A673 (cell line): ENCODE measurements around the gene KLHL30. TPM values are rescaled to one million over a fixed set of nuclear protein-coding genes. Genes with fewer than 3 reads are reported as not detected.

Experiments used
- BruUV-seq: library from RNA; stranded (reverse); fragments of 400-500 nt; replicated peaks from 2 replicates; lab custom pipeline; 2021; lab: Mats Ljungman, UMichigan
- CTCF ChIA-PET: fragments of 300-600 bp; sonication (Branson Sonifier 250); formaldehyde crosslinking; loops from one replicate; lab custom pipeline; 2022; ENCODE audit warnings: antibody characterized with exemption; lab: Charles Lee
- POLR2A ChIA-PET: fragments of 300-600 bp; sonication (Branson Sonifier 250); formaldehyde crosslinking; loops from one replicate; lab custom pipeline; 2022; ENCODE audit warnings: antibody characterized with exemption; ENCODE audit not compliant: low non-redundant PET; lab: Charles Lee
- DNase-seq: peaks from one replicate; pipeline ENCODE4 v3.0.0-alpha.2; 2015; ENCODE audit warnings: low spot score
- H3K27ac ChIP-seq: fragments of 200-600 bp; sonication (generic); 2 replicates; pipeline ENCODE4 v1.5.1; 2016; ENCODE audit warnings: mixed run types, low read depth, mild to moderate bottlenecking, mixed read lengths, antibody characterized with exemption, low read length; ENCODE audit not compliant: poor library complexity, severe bottlenecking
- H3K27me3 ChIP-seq: fragments of 200-600 bp; sonication (generic); replicated peaks from 2 replicates; pipeline ENCODE4 v1.6.1; 2017; ENCODE audit warnings: mixed run types, low read depth, mild to moderate bottlenecking, mixed read lengths, antibody characterized with exemption, low read length; ENCODE audit not compliant: insufficient read depth, poor library complexity
- H3K36me3 ChIP-seq: fragments of 200-600 bp; sonication (generic); 2 replicates; pipeline ENCODE4 v1.6.1; 2016; ENCODE audit warnings: mixed run types, mild to moderate bottlenecking, mixed read lengths, antibody characterized with exemption, low read length; ENCODE audit not compliant: insufficient read depth, poor library complexity, severe bottlenecking
- H3K4me1 ChIP-seq: fragments of 200-600 bp; sonication (generic); 2 replicates; pipeline ENCODE4 v1.6.1; 2017; ENCODE audit warnings: mixed run types, mild to moderate bottlenecking, mixed read lengths, antibody characterized with exemption, low read length; ENCODE audit not compliant: insufficient read depth, poor library complexity, severe bottlenecking
- H3K4me3 ChIP-seq: fragments of 200-600 bp; sonication (generic); 2 replicates; pipeline ENCODE4 v1.5.1; 2016; ENCODE audit warnings: low read depth, mixed run types, mild to moderate bottlenecking, mixed read lengths, low read length; ENCODE audit not compliant: poor library complexity, severe bottlenecking
- H3K9me3 ChIP-seq: fragments of 200-600 bp; sonication (generic); 2 replicates; pipeline ENCODE4 v1.6.1; 2016; ENCODE audit warnings: mixed run types, low read depth, mild to moderate bottlenecking, mixed read lengths, antibody characterized with exemption, low read length; ENCODE audit not compliant: poor library complexity, severe bottlenecking
- EZH2 ChIP-seq: fragments of 200-600 bp; sonication (generic); IDR thresholded peaks from 2 replicates; pipeline ENCODE4 v1.6.1; 2017; ENCODE audit warnings: borderline replicate concordance, low read depth, mild to moderate bottlenecking, mixed read lengths, antibody characterized with exemption, low read length; ENCODE audit not compliant: poor library complexity, severe bottlenecking
- intact Hi-C: fragments of 100-400 bp; cut with micrococcal nuclease; formaldehyde crosslinking; loops from one replicate; pipeline ENCODE4 v1.10.0; 2022; ENCODE audit not compliant: unreplicated experiment
- total RNA-seq: library from RNA; stranded (reverse); gene quantifications from 2 replicates; pipeline ENCODE4 v1.2.3, GENCODE V29; 2021
- TF ChIP-seq, protein P1 (sequence below): fragments of 300-800, 200-600 bp; sonication (generic); conservative IDR thresholded peaks from 2 replicates; pipeline ENCODE4 v1.5.1; 2017; ENCODE audit warnings: low read depth, mild to moderate bottlenecking, antibody characterized with exemption, low read length, moderate library complexity, mixed read lengths

The KLHL30 gene
- total RNA-seq, 1 experiment from 2014 or later, result not detected

DNA sequence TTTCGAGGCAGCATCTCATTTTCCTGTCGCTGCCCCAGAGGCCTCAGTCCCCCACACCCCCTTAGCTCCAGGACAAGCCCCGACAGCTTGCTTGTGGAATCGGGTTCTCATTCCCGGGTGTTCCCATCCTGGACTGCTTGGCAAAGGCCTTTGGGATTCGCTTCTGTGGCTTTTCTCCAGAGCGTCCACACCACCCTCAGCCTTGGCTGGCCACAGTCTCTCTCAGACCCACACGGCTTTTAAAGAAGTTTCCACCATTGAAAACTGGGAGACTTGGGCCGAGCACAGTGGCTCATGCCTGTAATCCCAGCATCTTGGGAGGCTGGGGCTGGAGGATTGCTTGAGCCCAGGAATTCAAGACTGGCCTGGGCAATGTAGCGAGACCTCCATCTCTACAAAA is 35.6 kb upstream of the KLHL30 start:
- TF ChIP-seq, protein P1, sequence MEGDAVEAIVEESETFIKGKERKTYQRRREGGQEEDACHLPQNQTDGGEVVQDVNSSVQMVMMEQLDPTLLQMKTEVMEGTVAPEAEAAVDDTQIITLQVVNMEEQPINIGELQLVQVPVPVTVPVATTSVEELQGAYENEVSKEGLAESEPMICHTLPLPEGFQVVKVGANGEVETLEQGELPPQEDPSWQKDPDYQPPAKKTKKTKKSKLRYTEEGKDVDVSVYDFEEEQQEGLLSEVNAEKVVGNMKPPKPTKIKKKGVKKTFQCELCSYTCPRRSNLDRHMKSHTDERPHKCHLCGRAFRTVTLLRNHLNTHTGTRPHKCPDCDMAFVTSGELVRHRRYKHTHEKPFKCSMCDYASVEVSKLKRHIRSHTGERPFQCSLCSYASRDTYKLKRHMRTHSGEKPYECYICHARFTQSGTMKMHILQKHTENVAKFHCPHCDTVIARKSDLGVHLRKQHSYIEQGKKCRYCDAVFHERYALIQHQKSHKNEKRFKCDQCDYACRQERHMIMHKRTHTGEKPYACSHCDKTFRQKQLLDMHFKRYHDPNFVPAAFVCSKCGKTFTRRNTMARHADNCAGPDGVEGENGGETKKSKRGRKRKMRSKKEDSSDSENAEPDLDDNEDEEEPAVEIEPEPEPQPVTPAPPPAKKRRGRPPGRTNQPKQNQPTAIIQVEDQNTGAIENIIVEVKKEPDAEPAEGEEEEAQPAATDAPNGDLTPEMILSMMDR, result no peak
- TF ChIP-seq EZH2, result no peak
- Histone ChIP-seq H3K9me3 (no peaks in the 10 kb centered on the region), H3K36me3 (no peaks in the 10 kb centered on the region), H3K4me1 (peaks cover 13% of the 10 kb centered on the region), H3K27ac (no peak overlapping the region), H3K27me3 (no peaks in the 10 kb centered on the region), H3K4me3 (no peak overlapping the region)
- no peak for DNase-seq
- POLR2A ChIA-PET, result no interaction called here
- BruUV-seq, result no TSS peak
- intact Hi-C loops, result no loop called here
- CTCF ChIA-PET, result no interaction called here

DNA sequence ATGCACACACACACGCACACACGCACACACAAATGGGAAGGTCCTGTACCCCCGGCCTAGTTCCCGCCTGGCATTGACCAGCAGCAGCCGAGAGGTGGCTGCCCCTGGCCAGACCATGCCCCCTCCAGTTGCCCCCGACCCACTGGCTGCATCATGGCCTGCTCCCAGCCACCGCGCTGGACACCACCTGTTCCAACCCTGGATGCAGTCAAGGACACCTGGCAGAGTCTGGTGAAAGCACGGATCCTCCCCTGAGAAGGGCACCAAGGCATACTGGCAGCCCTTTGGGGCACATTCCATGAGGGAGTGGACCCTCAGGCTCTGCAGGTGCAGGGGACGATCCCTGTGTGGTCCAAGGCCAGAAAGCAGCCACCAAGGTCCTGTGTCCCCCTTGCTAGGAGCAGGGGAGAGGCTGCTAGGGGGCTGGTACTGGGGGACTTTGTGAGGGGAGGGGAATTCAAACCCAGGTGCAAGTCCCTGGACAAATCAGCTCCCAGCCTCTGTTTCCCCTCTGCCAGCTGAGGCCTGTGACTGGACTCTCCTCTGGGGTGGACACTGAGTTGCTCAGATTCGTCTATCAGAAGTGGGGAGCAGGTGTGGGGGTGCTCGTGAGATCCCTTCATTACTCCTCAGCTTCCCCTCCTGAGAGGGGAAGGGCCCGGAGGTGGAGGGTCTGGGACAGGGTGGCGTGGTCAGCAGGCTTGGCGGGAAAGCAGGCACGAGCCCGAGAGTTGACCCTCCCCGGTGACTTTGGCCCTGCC is 34.8 kb upstream of the KLHL30 start:
- POLR2A ChIA-PET, result no interaction called here
- H3K4me1 ChIP-seq, result peaks cover 8% of the 10 kb centered on the region
- H3K27me3 ChIP-seq, result no peaks in the 10 kb centered on the region
- H3K4me3 ChIP-seq, result no peak overlapping the region
- H3K9me3 ChIP-seq, result no peaks in the 10 kb centered on the region
- DNase-seq, result no peak
- CTCF ChIA-PET, result no interaction called here
- no TSS peak for BruUV-seq
- H3K36me3 ChIP-seq, result no peaks in the 10 kb centered on the region
- no peak for TF ChIP-seq EZH2
- TF ChIP-seq, protein P1, result no peak
- intact Hi-C loops, result no loop called here
- no peak overlapping the region for H3K27ac ChIP-seq

DNA sequence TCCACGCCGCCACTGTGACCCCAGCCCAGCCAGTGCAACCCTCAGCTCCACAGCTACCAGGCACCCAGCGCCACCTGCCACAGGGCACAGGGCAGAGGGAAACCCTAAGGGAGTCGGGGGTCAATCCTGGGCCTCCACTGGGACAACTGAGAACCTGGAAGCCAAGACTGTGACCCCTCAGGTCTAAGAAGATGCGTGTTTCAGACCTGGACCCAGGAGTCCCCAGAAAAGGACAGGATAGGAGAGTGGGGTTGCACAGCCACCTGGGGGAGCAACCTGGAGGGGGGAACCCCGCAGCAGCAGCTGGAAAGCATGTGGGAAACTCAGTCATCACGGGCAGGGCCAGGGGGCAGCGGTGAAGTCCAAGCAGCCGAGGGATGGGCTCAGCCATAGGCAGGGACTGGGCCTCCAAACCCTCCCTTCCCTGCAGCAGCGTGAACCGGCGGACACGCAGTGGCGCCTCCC is 34.2 kb upstream of the KLHL30 start:
- no peak for DNase-seq
- no peaks in the 10 kb centered on the region for H3K9me3 ChIP-seq
- H3K36me3 ChIP-seq, result no peaks in the 10 kb centered on the region
- ChIA-PET POLR2A (no interaction called here), CTCF (no interaction called here)
- no TSS peak for BruUV-seq
- H3K4me1 ChIP-seq, result peaks cover 2% of the 10 kb centered on the region
- no peaks in the 10 kb centered on the region for H3K27me3 ChIP-seq
- TF ChIP-seq, protein P1, result no peak
- no peak for TF ChIP-seq EZH2
- no peak overlapping the region for H3K4me3 ChIP-seq
- H3K27ac ChIP-seq, result no peak overlapping the region
- intact Hi-C loops, result no loop called here
